MM.1S (cell line): Measurements from ENCODE around the gene ARHGAP40.

ENCODE experiments used
- DNase-seq: peaks from one replicate; pipeline ENCODE4 v3.0.0-alpha.2; 2015
- H2AFZ ChIP-seq: fragments of 300-600 bp; sonication (generic); 2 replicates; pipeline ENCODE4 v1.6.0; 2016; ENCODE audit warnings: antibody characterized with exemption, low read length
- H3F3A ChIP-seq: fragments of 300-600 bp; sonication (generic); 2 replicates; pipeline ENCODE4 v1.6.1; 2016; ENCODE audit warnings: mild to moderate bottlenecking, antibody characterized with exemption, low read length, moderate library complexity, mixed read lengths; ENCODE audit not compliant: insufficient read depth
- H3K27ac ChIP-seq: fragments of 300-600 bp; sonication (generic); 2 replicates; pipeline ENCODE4 v1.5.1; 2016; ENCODE audit warnings: mild to moderate bottlenecking, low read length
- H3K27me3 ChIP-seq: fragments of 300-600 bp; sonication (generic); replicated peaks from 2 replicates; pipeline ENCODE4 v1.6.0; 2016; ENCODE audit warnings: low read length; ENCODE audit not compliant: insufficient read depth
- H3K36me3 ChIP-seq: fragments of 300-600 bp; sonication (generic); replicated peaks from 2 replicates; pipeline ENCODE4 v1.6.1; 2016; ENCODE audit warnings: mild to moderate bottlenecking, low read length, mixed read lengths; ENCODE audit not compliant: insufficient read depth
- H3K4me1 ChIP-seq: fragments of 300-600 bp; sonication (generic); 2 replicates; pipeline ENCODE4 v1.6.1; 2016; ENCODE audit warnings: low read length, mixed read lengths
- H3K4me2 ChIP-seq: fragments of 300-600 bp; sonication (generic); 2 replicates; pipeline ENCODE4 v1.6.0; 2016; ENCODE audit warnings: low read depth, low read length
- H3K4me3 ChIP-seq: fragments of 300-600 bp; sonication (generic); 2 replicates; pipeline ENCODE4 v1.5.1; 2016; ENCODE audit warnings: low read length, mixed read lengths
- H3K79me2 ChIP-seq: fragments of 300-600 bp; sonication (generic); 2 replicates; pipeline ENCODE4 v1.6.1; 2016; ENCODE audit warnings: mixed run types, low read length, mixed read lengths
- H3K9ac ChIP-seq: fragments of 300-600 bp; sonication (generic); 2 replicates; pipeline ENCODE4 v1.6.1; 2016; ENCODE audit warnings: low read length, mixed read lengths
- H3K9me2 ChIP-seq: fragments of 300-600 bp; sonication (generic); replicated peaks from 2 replicates; pipeline ENCODE4 v1.6.1; 2016; ENCODE audit warnings: mild to moderate bottlenecking, low read length, mixed read lengths; ENCODE audit not compliant: insufficient read depth
- H3K9me3 ChIP-seq: fragments of 300-600 bp; sonication (generic); replicated peaks from 2 replicates; pipeline ENCODE4 v1.6.1; 2016; ENCODE audit warnings: mild to moderate bottlenecking, low read length, mixed read lengths; ENCODE audit not compliant: insufficient read depth
- H4K20me1 ChIP-seq: fragments of 300-600 bp; sonication (generic); 2 replicates; pipeline ENCODE4 v1.6.1; 2016; ENCODE audit warnings: mild to moderate bottlenecking, low read length, moderate library complexity, mixed read lengths; ENCODE audit not compliant: insufficient read depth
- CTCF ChIP-seq: fragments of 300-600 bp; sonication (generic); IDR thresholded peaks from 2 replicates; pipeline ENCODE4 v1.5.1; 2016; ENCODE audit warnings: antibody characterized with exemption, low read length, mixed read lengths
- EZH2 ChIP-seq: fragments of 300-600 bp; sonication (generic); optimal IDR thresholded peaks from 2 replicates; pipeline ENCODE3; 2017; ENCODE audit warnings: low read depth, mild to moderate bottlenecking, antibody characterized with exemption, low read length, mixed read lengths
- EZH2phosphoT487 ChIP-seq: fragments of 300-600 bp; sonication (generic); IDR thresholded peaks from 2 replicates; pipeline ENCODE4 v1.6.1; 2018; ENCODE audit warnings: antibody characterized with exemption, low read length

The ARHGAP40 gene

DNA sequence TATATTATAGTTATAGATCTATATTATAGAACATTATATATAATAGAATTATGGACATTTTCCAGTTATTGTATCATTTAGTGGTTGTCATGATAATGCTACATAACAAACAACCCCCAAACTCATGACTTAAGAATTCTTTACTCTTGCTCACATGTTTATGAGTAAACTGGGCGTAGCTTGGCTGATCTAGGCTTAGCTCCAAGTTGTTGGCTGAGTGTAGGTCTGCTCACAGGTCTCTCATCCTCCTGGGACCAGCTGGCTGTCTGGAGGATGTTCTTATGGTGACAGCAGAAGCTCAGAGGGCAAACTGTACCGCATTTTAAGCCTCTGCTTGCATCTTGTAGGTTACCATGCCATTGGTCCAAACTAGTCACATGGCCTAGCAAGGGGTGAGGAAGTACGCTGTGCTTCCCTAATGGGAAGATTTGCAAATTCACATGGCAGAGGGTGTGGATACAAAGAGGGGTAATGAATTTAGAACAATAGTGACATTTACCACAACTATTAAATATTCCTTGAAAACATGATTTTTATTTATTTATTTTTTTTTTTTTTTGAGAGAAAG is 34.2 kb downstream of the ARHGAP40 start:
- H3K9me2 ChIP-seq, result no peaks in the 10 kb centered on the region
- no peaks in the 10 kb centered on the region for H3K79me2 ChIP-seq
- H3F3A ChIP-seq, result no peaks in the 10 kb centered on the region
- H3K36me3 ChIP-seq, result no peaks in the 10 kb centered on the region
- no peak overlapping the region for H3K9ac ChIP-seq
- no peak overlapping the region for H2AFZ ChIP-seq
- H4K20me1 ChIP-seq, result no peaks in the 10 kb centered on the region
- 0 out of 2 replicates have a peak, but pooled peaks cover 4% of the 10 kb centered on the region for H3K27me3 ChIP-seq
- no peak overlapping the region for H3K4me3 ChIP-seq
- H3K9me3 ChIP-seq, result no peaks in the 10 kb centered on the region
- H3K4me2 ChIP-seq, result no peak overlapping the region
- DNase-seq, result no peak
- H3K4me1 ChIP-seq, result no peaks in the 10 kb centered on the region
- no peak overlapping the region for H3K27ac ChIP-seq
- no peak for TF ChIP-seq EZH2
- TF ChIP-seq CTCF, result no peak
- TF ChIP-seq EZH2phosphoT487, result no peak

DNA sequence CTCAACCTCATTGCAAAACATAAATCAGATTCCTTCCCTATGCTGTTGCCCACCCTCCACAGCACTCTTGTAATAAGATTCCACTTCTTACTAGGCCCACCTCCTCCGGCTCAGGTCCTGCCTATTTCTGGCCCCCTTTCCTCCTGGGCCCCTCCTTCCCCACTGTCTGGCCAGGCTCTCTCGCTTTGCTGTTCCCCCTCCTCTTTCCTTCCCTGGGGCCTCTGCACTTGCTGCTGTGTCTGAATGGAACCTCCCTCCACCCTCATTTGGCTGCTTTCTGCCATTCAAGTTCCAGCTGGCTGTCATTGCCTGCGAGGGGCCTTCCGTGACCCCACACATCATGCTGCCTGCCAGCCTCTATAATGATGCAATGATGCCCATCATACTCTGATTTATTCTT is 38.9 kb downstream of the ARHGAP40 start:
- no peak overlapping the region for H3K27ac ChIP-seq
- no peak overlapping the region for H3K9ac ChIP-seq
- H4K20me1 ChIP-seq, result no peaks in the 10 kb centered on the region
- no peaks in the 10 kb centered on the region for H3K9me3 ChIP-seq
- no peaks in the 10 kb centered on the region for H3K36me3 ChIP-seq
- H2AFZ ChIP-seq, result no peak overlapping the region
- H3K4me1 ChIP-seq, result 0 out of 2 replicates have a peak, but pooled peaks cover 2% of the 10 kb centered on the region
- DNase-seq, result no peak
- TF ChIP-seq EZH2phosphoT487 (no peak), CTCF (no peak), EZH2 (no peak)
- no peak overlapping the region for H3K4me3 ChIP-seq
- H3K9me2 ChIP-seq, result no peaks in the 10 kb centered on the region
- no peaks in the 10 kb centered on the region for H3K79me2 ChIP-seq
- no peaks in the 10 kb centered on the region for H3F3A ChIP-seq
- peaks cover 7% of the 10 kb centered on the region for H3K27me3 ChIP-seq
- no peak overlapping the region for H3K4me2 ChIP-seq

DNA sequence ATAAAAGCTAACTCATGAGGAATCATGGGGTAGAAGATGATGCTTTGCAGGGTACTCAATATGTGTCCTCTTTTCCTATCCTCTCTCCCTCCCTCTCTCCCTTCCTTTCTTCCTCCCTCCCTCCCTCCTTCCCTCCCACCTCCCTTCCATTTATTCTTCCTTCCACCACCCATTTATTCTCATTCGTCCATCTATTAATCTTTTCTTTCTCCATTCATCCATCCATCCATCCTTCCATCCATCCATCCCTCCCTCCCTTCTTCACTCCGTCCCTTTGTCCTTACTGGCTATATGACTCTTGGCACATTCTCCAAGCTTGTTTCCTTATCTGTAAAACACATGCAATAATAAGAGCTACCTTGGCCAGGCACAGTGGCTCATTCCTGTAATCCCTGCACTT is 40.9 kb downstream of the ARHGAP40 start:
- peaks cover 9% of the 10 kb centered on the region; the same call in 1 of the 2 replicates for H3K4me1 ChIP-seq
- H3K4me3 ChIP-seq, result no peak overlapping the region
- no peaks in the 10 kb centered on the region for H3K79me2 ChIP-seq
- H3K27me3 ChIP-seq, result peaks cover 12% of the 10 kb centered on the region
- H3K27ac ChIP-seq, result no peak overlapping the region
- no peak overlapping the region for H2AFZ ChIP-seq
- H3F3A ChIP-seq, result no peaks in the 10 kb centered on the region
- H3K36me3 ChIP-seq, result no peaks in the 10 kb centered on the region
- H4K20me1 ChIP-seq, result no peaks in the 10 kb centered on the region
- H3K4me2 ChIP-seq, result no peak overlapping the region
- TF ChIP-seq EZH2phosphoT487 (no peak), EZH2 (no peak), CTCF (no peak)
- H3K9me3 ChIP-seq, result no peaks in the 10 kb centered on the region
- no peaks in the 10 kb centered on the region for H3K9me2 ChIP-seq
- DNase-seq, result no peak
- no peak overlapping the region for H3K9ac ChIP-seq
